ENCODE measurements around the gene ETNPPL. TPM values are rescaled to one million over a fixed set of nuclear protein-coding genes. Genes with fewer than 3 reads are reported as not detected.

Gene ETNPPL
- total RNA-seq, 2 donors from 2014 or later: 0.75 to 5.7 TPM

DNA sequence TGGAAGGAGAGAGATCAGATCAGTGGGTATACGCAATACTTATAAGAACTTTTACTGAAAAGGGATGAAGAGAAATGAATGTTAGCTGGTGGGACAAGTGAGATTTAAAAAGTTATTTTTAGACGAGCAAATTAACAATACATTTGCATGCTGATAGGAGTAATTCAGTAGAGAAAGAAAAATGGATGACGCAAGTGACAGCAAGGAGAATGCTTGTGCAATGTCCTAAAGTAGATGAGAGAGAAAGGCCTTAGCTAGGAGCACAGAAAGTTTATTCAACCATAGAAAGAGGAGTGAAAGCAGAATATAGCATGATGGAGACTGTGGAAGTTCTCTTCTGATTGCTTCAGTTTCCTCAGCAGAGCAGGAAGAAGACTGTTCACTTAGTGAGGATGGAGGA is 66.7 kb downstream of the ETNPPL start:
- no peaks in the 10 kb centered on the region for H3K4me1 ChIP-seq
- TF ChIP-seq, protein P1, sequence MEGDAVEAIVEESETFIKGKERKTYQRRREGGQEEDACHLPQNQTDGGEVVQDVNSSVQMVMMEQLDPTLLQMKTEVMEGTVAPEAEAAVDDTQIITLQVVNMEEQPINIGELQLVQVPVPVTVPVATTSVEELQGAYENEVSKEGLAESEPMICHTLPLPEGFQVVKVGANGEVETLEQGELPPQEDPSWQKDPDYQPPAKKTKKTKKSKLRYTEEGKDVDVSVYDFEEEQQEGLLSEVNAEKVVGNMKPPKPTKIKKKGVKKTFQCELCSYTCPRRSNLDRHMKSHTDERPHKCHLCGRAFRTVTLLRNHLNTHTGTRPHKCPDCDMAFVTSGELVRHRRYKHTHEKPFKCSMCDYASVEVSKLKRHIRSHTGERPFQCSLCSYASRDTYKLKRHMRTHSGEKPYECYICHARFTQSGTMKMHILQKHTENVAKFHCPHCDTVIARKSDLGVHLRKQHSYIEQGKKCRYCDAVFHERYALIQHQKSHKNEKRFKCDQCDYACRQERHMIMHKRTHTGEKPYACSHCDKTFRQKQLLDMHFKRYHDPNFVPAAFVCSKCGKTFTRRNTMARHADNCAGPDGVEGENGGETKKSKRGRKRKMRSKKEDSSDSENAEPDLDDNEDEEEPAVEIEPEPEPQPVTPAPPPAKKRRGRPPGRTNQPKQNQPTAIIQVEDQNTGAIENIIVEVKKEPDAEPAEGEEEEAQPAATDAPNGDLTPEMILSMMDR (IDR thresholded peaks at IDR 0.05): no peak
- H3K36me3 ChIP-seq: no peaks in the 10 kb centered on the region
- no peak overlapping the region for H3K27ac ChIP-seq
- no peaks in the 10 kb centered on the region for H3K27me3 ChIP-seq
- H3K4me3 ChIP-seq: no peak overlapping the region
- H3K9me3 ChIP-seq: no peaks in the 10 kb centered on the region
- DNase-seq (ENCODE audit: low spot score): no peak

DNA sequence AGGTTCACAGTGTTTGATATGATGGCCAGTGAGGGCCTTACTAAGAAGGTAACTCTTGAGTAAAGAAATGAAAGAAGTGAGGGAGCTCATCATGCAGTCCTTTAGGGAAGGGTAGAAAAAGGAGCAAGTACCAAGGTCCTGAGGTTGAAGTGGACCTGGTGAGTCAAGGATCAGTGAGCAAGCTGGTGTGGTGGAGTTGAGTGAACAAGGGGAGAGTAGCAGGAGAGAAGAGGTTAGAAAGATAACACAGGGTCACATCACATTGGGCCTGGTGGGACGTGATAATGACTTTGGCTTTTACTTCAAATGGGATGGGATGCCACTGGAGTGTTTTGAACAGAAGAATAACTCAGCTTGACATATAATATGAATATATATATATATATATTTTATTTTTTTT is 67.8 kb downstream of the ETNPPL start:
- DNase-seq (ENCODE audit: low spot score): no peak
- TF ChIP-seq, protein P1 (IDR thresholded peaks at IDR 0.05): no peak
- no peaks in the 10 kb centered on the region for H3K36me3 ChIP-seq
- no peak overlapping the region for H3K4me3 ChIP-seq
- H3K27me3 ChIP-seq: no peaks in the 10 kb centered on the region
- H3K4me1 ChIP-seq: no peaks in the 10 kb centered on the region
- H3K27ac ChIP-seq: no peak overlapping the region
- no peaks in the 10 kb centered on the region for H3K9me3 ChIP-seq

DNA sequence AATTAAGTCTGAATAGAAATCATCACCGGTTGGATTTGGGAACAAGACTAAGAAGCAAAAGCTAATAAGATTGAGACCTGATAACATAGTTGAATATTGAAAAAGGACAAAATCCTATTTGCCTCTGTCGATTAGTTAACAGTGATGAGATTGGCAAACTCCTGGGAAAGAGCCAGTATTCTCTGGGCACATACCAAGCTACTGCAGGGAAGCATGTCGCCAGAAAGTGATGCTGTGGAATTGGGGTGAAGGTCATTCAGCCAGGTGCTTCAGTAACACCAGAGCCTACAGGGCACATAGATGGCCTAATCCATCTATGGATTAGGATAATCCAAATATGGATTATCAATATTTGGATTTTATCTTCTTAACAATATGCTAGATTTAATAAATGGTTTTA is 68.4 kb downstream of the ETNPPL start:
- H3K27ac ChIP-seq: no peak overlapping the region
- DNase-seq (ENCODE audit: low spot score): no peak
- TF ChIP-seq, protein P1 (IDR thresholded peaks at IDR 0.05): no peak
- H3K4me3 ChIP-seq: no peak overlapping the region
- no peaks in the 10 kb centered on the region for H3K9me3 ChIP-seq
- no peaks in the 10 kb centered on the region for H3K27me3 ChIP-seq
- no peaks in the 10 kb centered on the region for H3K4me1 ChIP-seq
- H3K36me3 ChIP-seq: no peaks in the 10 kb centered on the region

DNA sequence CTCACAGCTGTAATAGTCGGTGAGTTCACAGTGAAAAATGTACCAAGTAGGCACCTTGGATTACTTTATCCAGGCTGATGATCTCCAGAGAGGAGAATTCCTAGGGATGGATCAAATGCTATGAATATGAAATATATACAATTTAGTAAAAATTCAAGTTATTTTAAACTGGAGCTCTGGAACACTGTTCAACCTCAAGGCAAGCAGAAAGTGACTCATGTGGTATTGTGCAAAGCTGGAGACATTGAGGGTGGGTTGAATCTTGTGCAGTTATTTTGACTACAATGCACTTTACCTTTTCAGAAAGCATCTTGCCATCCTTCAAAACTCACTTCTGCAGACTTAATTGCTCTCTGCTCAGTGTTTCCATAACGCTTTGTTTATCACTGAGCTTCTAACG is 69.0 kb downstream of the ETNPPL start:
- Histone ChIP-seq H3K27ac (no peak overlapping the region), H3K9me3 (no peaks in the 10 kb centered on the region), H3K4me3 (no peak overlapping the region), H3K4me1 (no peaks in the 10 kb centered on the region), H3K36me3 (no peaks in the 10 kb centered on the region), H3K27me3 (no peaks in the 10 kb centered on the region)
- TF ChIP-seq, protein P1 (IDR thresholded peaks at IDR 0.05): no peak
- no peak for DNase-seq (ENCODE audit: low spot score)

DNA sequence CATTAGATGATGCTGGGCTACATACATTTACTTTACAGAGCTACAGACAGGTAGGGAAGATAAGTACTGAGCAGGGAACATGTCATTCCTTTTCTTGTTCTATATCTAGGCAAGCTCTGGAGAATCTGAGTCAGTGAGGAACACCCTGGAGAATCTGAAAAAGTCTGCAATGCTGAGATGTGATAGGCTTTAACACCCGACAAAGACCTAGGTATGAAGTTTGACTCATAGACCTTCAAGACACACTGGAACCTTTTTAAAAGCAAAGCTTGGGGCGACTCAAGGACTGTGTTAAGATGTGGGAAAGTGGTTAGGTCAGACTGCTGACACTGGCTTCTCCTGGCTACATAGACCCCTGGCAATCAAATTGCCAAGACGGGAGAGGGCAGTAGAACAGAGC is 69.6 kb downstream of the ETNPPL start:
- Histone ChIP-seq H3K4me3 (no peak overlapping the region), H3K4me1 (no peaks in the 10 kb centered on the region), H3K27me3 (no peaks in the 10 kb centered on the region), H3K9me3 (no peaks in the 10 kb centered on the region), H3K36me3 (no peaks in the 10 kb centered on the region), H3K27ac (no peak overlapping the region)
- TF ChIP-seq, protein P1 (IDR thresholded peaks at IDR 0.05): no peak
- DNase-seq (ENCODE audit: low spot score): no peak

Other genes starting within 250 kb of the ETNPPL start
- gene RPL34, start 142.5 kb downstream of the ETNPPL start, total RNA-seq: 100 to 1,000 TPM; 435 to 652 TPM
- 10 to 100 TPM; 29.8 to 43.3 TPM for gene OSTC, start 112.5 kb downstream of the ETNPPL start, total RNA-seq